ENCODE measurements around the gene SIX1. TPM values are rescaled to one million over a fixed set of nuclear protein-coding genes. Genes with fewer than 3 reads are reported as not detected.

SIX1 gene
- total RNA-seq, 4 donors from 2014 or later = 5.9 to 7.5 (median 6.2) TPM

GRCh38 chr14:60652674-60653651 lies 3.7 kb upstream of the SIX1 start:
- Histone ChIP-seq H3K27ac (no peak overlapping the region), H3K27me3 (peaks cover 0 to 100% of the 10 kb centered on the region in 2 donors), H3K9me3 (no peaks in the 10 kb centered on the region), H3K36me3 (no peaks in the 10 kb centered on the region), H3K4me3 (peak overlapping the region in 1 of 4 donors; percentile 6), H3K4me1 (peaks cover 0 to 63% (median 32%) of the 10 kb centered on the region in 4 donors)
- TF ChIP-seq CTCF (IDR thresholded peaks at IDR 0.05) (no peak), EP300 (IDR thresholded peaks at IDR 0.05) (no peak), POLR2A (IDR thresholded peaks at IDR 0.05) (no peak)
- DNase-seq (ENCODE audit: low spot score in 2 of 2) = no peak
- 12 to 23% methylated on average over 50 of the region's 50 CpGs for WGBS, 2 donors

DNA sequence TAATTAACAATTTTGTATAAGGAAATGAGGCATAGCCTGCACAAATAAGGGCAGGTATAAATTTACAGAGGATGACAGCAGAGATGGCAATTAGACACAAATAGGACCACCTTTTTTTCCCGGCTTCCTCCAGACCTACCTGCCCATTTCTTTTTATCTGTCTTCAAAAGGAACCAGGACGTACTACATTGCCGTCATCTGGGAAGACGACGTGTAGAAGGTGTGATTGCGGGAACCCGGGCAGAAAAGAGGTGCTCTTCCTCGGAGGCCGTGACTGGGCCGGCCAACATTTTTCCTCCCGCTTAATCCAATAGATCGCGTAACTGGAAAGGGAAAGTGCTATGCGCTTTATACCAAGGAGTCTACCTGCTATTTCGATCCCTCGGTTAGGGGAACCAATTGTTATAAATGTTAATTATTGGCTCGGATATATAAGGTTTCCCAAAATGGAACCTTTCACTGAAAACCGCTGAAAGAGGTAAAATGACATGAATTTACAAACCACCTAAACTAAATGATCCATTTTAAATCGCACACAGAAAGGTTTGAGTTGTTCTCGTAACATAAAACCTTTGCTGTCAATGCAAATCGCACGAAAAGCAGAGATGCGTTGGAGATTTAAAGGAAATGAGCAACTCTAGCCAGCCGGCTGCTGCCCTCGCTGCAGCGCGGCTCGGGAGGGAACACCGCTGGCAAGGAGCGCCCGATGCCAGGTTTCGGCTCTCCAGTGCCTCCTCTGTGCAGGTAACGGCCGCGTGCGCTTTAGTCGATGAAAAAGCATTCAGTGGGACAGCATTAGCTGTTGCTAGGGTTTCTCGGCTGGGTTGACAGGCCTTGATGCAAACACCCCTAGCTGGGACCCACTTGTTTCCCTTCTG lies 2.8 kb upstream of the SIX1 start:
- TF ChIP-seq EP300 (IDR thresholded peaks at IDR 0.05) = no peak
- no peak for TF ChIP-seq POLR2A (IDR thresholded peaks at IDR 0.05)
- no peak for TF ChIP-seq CTCF (IDR thresholded peaks at IDR 0.05)
- peaks cover 0 to 100% of the 10 kb centered on the region in 2 donors for H3K27me3 ChIP-seq
- 28 to 40% methylated on average over 38 of the region's 38 CpGs for WGBS, 2 donors

GRCh38 chr14:60651086-60651795 lies 2.0 kb upstream of the SIX1 start:
- TF ChIP-seq POLR2A (IDR thresholded peaks at IDR 0.05) = no peak
- no peak for TF ChIP-seq EP300 (IDR thresholded peaks at IDR 0.05)
- TF ChIP-seq CTCF (IDR thresholded peaks at IDR 0.05) = no peak
- WGBS, 2 donors = 30 to 36% methylated on average over 5 of the region's 5 CpGs
- H3K36me3 ChIP-seq = no peaks in the 10 kb centered on the region
- H3K27me3 ChIP-seq = peaks cover 0 to 100% of the 10 kb centered on the region in 2 donors
- H3K9me3 ChIP-seq = no peaks in the 10 kb centered on the region
- H3K4me3 ChIP-seq = no peak overlapping the region
- H3K27ac ChIP-seq = no peak overlapping the region
- peaks cover 0 to 63% (median 33%) of the 10 kb centered on the region in 4 donors for H3K4me1 ChIP-seq
- no peak for DNase-seq (ENCODE audit: low spot score in 2 of 2)

More for the DNA sequence above, 2.8 kb upstream of the SIX1 start:
- no peak for DNase-seq (ENCODE audit: low spot score in 2 of 2)
- Histone ChIP-seq H3K4me3 (no peak overlapping the region), H3K4me1 (peaks cover 0 to 65% (median 32%) of the 10 kb centered on the region in 4 donors), H3K36me3 (no peaks in the 10 kb centered on the region), H3K9me3 (no peaks in the 10 kb centered on the region), H3K27ac (no peak overlapping the region)

- H3K27ac ChIP-seq = no peak overlapping the region
- no peak overlapping the region for H3K4me3 ChIP-seq
- TF ChIP-seq POLR2A (IDR thresholded peaks at IDR 0.05) (no peak), CTCF (IDR thresholded peaks at IDR 0.05) (no peak), EP300 (IDR thresholded peaks at IDR 0.05) (no peak)
- no peaks in the 10 kb centered on the region for H3K9me3 ChIP-seq
- WGBS, 2 donors = 21 to 35% methylated on average over 11 of the region's 11 CpGs
- H3K27me3 ChIP-seq = peaks cover 0 to 100% of the 10 kb centered on the region in 2 donors
- DNase-seq (ENCODE audit: low spot score in 2 of 2) = no peak
- H3K4me1 ChIP-seq = peaks cover 0 to 63% (median 33%) of the 10 kb centered on the region in 4 donors
- H3K36me3 ChIP-seq = no peaks in the 10 kb centered on the region
These were observed 1.2 kb upstream of the SIX1 start for GRCh38 chr14:60650373-60650961.
